Posterior vena cava (tissue), 2 donors: ENCODE measurements around the gene ASXL3. TPM values are rescaled to one million over a fixed set of nuclear protein-coding genes. Genes with fewer than 3 reads are reported as not detected.

ENCODE experiments used
- DNase-seq: peaks from one replicate; pipeline ENCODE4 v3.0.0-alpha.2; 2020; ENCODE audit warnings: low spot score
- intact Hi-C, 2 donors: fragments of 100-400 bp; cut with DNase I; formaldehyde crosslinking; loops; one replicate each; pipeline versions ENCODE4 v1.14.1 to v1.14.2; 2022 to 2023
- long read RNA-seq, 2 donors: library from polyadenylated mRNA; unstranded; transcript quantifications; one replicate each; pipeline ENCODE4 v2.0.0, GENCODE V29; 2020 to 2021
- total RNA-seq, 2 donors: library from RNA; stranded (reverse); fragmentation: NEBNext Ultra II Directional; extraction: Animal tissue kit (Norgen Biotek cat#: 25700); gene quantifications; one replicate each; pipeline ENCODE4 v1.2.1, GENCODE V29; 2021
- donor health status: DM: yes; HTN: yes; CAD: no.
- donor health status: DM: yes; HTN: yes; CAD: no.

Gene ASXL3
- 1 to 10 TPM; 4.3 to 5.0 TPM for total RNA-seq
- long read RNA-seq, donor 1, partial matches to known transcripts: 0 of 1 reads
- long read RNA-seq, donor 1, other reads (novel, unspliced or antisense): 1 of 1 reads
- long read RNA-seq, donor 2, partial matches to known transcripts: 0 of 1 reads
- long read RNA-seq, donor 2, other reads (novel, unspliced or antisense): 1 of 1 reads

- peak; percentile 88 for DNase-seq
- intact Hi-C loops: no loop called here
Observed at GRCh38 chr18:33577685-33578517, at the start of gene ASXL3. TSS of gene ASXL3 (plus strand) at chr18:33578219. CDS start at chr18:33578632, 413 bp downstream.

GRCh38 chr18:33532978-33533377 is 45.0 kb upstream of the ASXL3 start:
- intact Hi-C loops: no loop called here
- DNase-seq: no peak

- DNase-seq: no peak
- intact Hi-C loops: no loop called here
Observed at GRCh38 chr18:33536904-33537303, 41.1 kb upstream of the ASXL3 start.

GRCh38 chr18:33538418-33539042 is 39.5 kb upstream of the ASXL3 start:
- no peak for DNase-seq
- intact Hi-C loops: no loop called here

GRCh38 chr18:33540392-33540791 is 37.6 kb upstream of the ASXL3 start:
- no peak for DNase-seq
- intact Hi-C loops: no loop called here

GRCh38 chr18:33541316-33541715 is 36.7 kb upstream of the ASXL3 start:
- DNase-seq: no peak
- intact Hi-C loops: no loop called here

- no peak for DNase-seq
- intact Hi-C loops: no loop called here
Observed at GRCh38 chr18:33556846-33557245, 21.2 kb upstream of the ASXL3 start.

- intact Hi-C loops: no loop called here
- DNase-seq: no peak
Observed at GRCh38 chr18:33557706-33558105, 20.3 kb upstream of the ASXL3 start.

- no peak for DNase-seq
- intact Hi-C loops: no loop called here
Observed at GRCh38 chr18:33558529-33558928, 19.5 kb upstream of the ASXL3 start.

- intact Hi-C loops: no loop called here
- DNase-seq: no peak
Observed at GRCh38 chr18:33560686-33561370, 17.2 kb upstream of the ASXL3 start.

- intact Hi-C loops: no loop called here
- DNase-seq: no peak
Observed at GRCh38 chr18:33562741-33563140, 15.3 kb upstream of the ASXL3 start.

- no peak for DNase-seq
- intact Hi-C loops: no loop called here
Observed at GRCh38 chr18:33567705-33568104, 10.3 kb upstream of the ASXL3 start.

GRCh38 chr18:33571998-33572787 is 5.8 kb upstream of the ASXL3 start:
- DNase-seq: no peak
- intact Hi-C loops: no loop called here

GRCh38 chr18:33573193-33573592 is 4.8 kb upstream of the ASXL3 start:
- intact Hi-C loops: no loop called here
- no peak for DNase-seq

- intact Hi-C loops: no loop called here
- DNase-seq: no peak
Observed at GRCh38 chr18:33575451-33575850, 2.6 kb upstream of the ASXL3 start.

GRCh38 chr18:33576999-33577646 is 896 bp upstream of the ASXL3 start:
- no peak for DNase-seq
- intact Hi-C loops: no loop called here

- DNase-seq: peak; percentile 79
- intact Hi-C loops: no loop called here
Observed at GRCh38 chr18:33578518-33579348, 714 bp downstream of the ASXL3 start.
